Measurements from ENCODE around the gene PSMG2. TPM values are rescaled to one million over a fixed set of nuclear protein-coding genes. Genes with fewer than 3 reads are reported as not detected.

The PSMG2 gene
- polyA plus RNA-seq, 2 of the 4 experiments (the other 2 are of a cell fraction) = 69.2 to 75.7 TPM

DNA sequence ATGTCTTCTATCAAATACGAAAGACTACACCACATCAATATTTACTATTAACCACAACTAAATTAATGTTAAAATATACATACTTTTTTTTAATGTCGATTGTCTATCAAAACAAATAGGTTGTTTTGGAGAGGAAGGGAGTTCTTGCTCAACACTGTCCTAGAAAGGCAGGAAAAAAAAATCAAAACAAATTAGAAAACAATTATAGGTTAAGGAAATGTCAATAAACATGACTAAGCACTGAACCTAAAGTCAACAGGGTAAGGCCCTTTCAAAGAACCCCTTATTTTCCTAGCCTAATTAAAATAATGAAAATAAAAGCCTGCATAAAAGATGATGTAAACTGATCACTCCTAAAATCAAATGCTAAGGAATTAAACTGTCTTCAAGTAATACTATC lies 3.1 kb upstream of the PSMG2 start:
- POLR2A ChIA-PET = no interaction called here
- CTCF ChIA-PET = interaction anchor here (1.9 kb wide), 1 partner anchor 307 kb away, joined by 5 read pairs; no protein-coding TSS in a partner anchor
- TF ChIP-seq, protein P1, sequence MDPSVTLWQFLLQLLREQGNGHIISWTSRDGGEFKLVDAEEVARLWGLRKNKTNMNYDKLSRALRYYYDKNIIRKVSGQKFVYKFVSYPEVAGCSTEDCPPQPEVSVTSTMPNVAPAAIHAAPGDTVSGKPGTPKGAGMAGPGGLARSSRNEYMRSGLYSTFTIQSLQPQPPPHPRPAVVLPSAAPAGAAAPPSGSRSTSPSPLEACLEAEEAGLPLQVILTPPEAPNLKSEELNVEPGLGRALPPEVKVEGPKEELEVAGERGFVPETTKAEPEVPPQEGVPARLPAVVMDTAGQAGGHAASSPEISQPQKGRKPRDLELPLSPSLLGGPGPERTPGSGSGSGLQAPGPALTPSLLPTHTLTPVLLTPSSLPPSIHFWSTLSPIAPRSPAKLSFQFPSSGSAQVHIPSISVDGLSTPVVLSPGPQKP (IDR thresholded peaks at IDR 0.05; ENCODE audit: low read depth, low read length) = no peak
- TF ChIP-seq, protein P2, sequence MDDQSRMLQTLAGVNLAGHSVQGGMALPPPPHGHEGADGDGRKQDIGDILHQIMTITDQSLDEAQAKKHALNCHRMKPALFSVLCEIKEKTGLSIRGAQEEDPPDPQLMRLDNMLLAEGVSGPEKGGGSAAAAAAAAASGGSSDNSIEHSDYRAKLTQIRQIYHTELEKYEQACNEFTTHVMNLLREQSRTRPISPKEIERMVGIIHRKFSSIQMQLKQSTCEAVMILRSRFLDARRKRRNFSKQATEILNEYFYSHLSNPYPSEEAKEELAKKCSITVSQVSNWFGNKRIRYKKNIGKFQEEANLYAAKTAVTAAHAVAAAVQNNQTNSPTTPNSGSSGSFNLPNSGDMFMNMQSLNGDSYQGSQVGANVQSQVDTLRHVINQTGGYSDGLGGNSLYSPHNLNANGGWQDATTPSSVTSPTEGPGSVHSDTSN (IDR thresholded peaks at IDR 0.05) = no peak
- no peak for TF ChIP-seq HOXB13 (CRISPR knock-in tag; IDR thresholded peaks at IDR 0.05; ENCODE audit: low read depth)
- no peak for TF ChIP-seq PHF8 (IDR thresholded peaks at IDR 0.05; ENCODE audit: borderline replicate concordance, low read depth)
- TF ChIP-seq CBX2 (IDR thresholded peaks at IDR 0.05; ENCODE audit: borderline replicate concordance, low read depth) = no peak
- TF ChIP-seq EP300 (IDR thresholded peaks at IDR 0.05) = no peak
- TF ChIP-seq, protein P3, sequence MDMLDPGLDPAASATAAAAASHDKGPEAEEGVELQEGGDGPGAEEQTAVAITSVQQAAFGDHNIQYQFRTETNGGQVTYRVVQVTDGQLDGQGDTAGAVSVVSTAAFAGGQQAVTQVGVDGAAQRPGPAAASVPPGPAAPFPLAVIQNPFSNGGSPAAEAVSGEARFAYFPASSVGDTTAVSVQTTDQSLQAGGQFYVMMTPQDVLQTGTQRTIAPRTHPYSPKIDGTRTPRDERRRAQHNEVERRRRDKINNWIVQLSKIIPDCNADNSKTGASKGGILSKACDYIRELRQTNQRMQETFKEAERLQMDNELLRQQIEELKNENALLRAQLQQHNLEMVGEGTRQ (IDR thresholded peaks at IDR 0.05) = no peak
- TF ChIP-seq MAX (IDR thresholded peaks at IDR 0.05) = no peak
- TF ChIP-seq ZNF302 (CRISPR knock-in tag; IDR thresholded peaks at IDR 0.05) = no peak
- TF ChIP-seq NFE2L2 (conservative IDR thresholded peaks at IDR 0.05; ENCODE audit: low read length) = no peak
- no peak for TF ChIP-seq CBX8 (IDR thresholded peaks at IDR 0.05)
- no peak for TF ChIP-seq CHD2 (IDR thresholded peaks at IDR 0.05; ENCODE audit: low read length, partially characterized antibody)
- TF ChIP-seq NPAS2 (CRISPR knock-in tag; IDR thresholded peaks at IDR 0.05; ENCODE audit: borderline replicate concordance) = no peak
- 41% methylated on average over 2 of the region's 2 CpGs for WGBS (ENCODE audit: missing lambda C conversion rate)
- FAIRE-seq (no peak), ATAC-seq (no peak), DNase-seq (ENCODE audit: low read depth in 1 of 2, low spot score in 1 of 2) (no peak)
- no peak overlapping the region for H3K4me3 ChIP-seq
- no peak overlapping the region for H3K27ac ChIP-seq
- H3K4me2 ChIP-seq = peak overlapping the region; percentile 0; the same call in 1 of the 3 replicates
- H3K9me3 ChIP-seq = no peaks in the 10 kb centered on the region
- H3K4me1 ChIP-seq = peaks cover 43% of the 10 kb centered on the region

DNA sequence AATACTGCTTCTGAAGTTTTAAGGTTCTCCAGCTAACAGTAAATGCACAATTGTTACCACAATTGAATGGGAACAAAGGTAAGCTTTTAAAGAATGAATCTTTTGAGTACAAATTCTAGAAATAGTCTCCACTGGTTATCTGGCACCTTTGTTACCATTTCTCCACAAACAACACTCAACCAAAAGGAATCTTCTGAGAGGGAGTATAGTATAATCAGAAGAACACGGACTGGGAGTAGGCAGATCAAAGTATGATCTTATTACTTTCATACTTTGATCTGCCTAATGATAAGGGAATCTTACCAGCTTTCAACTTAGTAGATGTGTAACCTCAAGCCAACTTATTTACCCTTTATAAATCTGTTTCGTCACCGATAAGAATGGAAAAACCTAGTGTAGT lies 1.7 kb upstream of the PSMG2 start:
- WGBS (ENCODE audit: missing lambda C conversion rate) = 75% methylated on average over 3 of the region's 3 CpGs
- Histone ChIP-seq H3K4me1 (peaks cover 44% of the 10 kb centered on the region), H3K4me3 (peak overlapping the region; percentile 64), H3K4me2 (peak overlapping the region; percentile 84), H3K9me3 (no peaks in the 10 kb centered on the region), H3K27ac (peak overlapping the region in 1 of 2 experiments; percentile 98; a peak in 1 of 6 replicates)
- DNase-seq (ENCODE audit: low read depth in 1 of 2, low spot score in 1 of 2) = no peak
- POLR2A ChIA-PET = no interaction called here
- FAIRE-seq = no peak
- no peak for ATAC-seq
- TF ChIP-seq HOXB5 (CRISPR knock-in tag; IDR thresholded peaks at IDR 0.05) = no peak
- no peak for TF ChIP-seq HEYL (CRISPR knock-in tag; IDR thresholded peaks at IDR 0.05)
- TF ChIP-seq CHD4 (IDR thresholded peaks at IDR 0.05; ENCODE audit: borderline replicate concordance) = no peak
- TF ChIP-seq HOXB13 (CRISPR knock-in tag; IDR thresholded peaks at IDR 0.05; ENCODE audit: low read depth) = no peak
- no peak for TF ChIP-seq ZFP36 (IDR thresholded peaks at IDR 0.05; ENCODE audit: borderline replicate concordance, partially characterized antibody)
- TF ChIP-seq, protein P4, sequence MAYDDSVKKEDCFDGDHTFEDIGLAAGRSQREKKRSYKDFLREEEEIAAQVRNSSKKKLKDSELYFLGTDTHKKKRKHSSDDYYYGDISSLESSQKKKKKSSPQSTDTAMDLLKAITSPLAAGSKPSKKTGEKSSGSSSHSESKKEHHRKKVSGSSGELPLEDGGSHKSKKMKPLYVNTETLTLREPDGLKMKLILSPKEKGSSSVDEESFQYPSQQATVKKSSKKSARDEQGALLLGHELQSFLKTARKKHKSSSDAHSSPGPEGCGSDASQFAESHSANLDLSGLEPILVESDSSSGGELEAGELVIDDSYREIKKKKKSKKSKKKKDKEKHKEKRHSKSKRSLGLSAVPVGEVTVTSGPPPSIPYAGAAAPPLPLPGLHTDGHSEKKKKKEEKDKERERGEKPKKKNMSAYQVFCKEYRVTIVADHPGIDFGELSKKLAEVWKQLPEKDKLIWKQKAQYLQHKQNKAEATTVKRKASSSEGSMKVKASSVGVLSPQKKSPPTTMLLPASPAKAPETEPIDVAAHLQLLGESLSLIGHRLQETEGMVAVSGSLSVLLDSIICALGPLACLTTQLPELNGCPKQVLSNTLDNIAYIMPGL (CRISPR knock-in tag; IDR thresholded peaks at IDR 0.05; ENCODE audit: borderline replicate concordance) = no peak
- no peak for TF ChIP-seq MAZ (IDR thresholded peaks at IDR 0.05; ENCODE audit: borderline replicate concordance, low read depth, low read length)
- TF ChIP-seq RCOR1 (IDR thresholded peaks at IDR 0.05; ENCODE audit: low read depth, low read length) = no peak
- TF ChIP-seq, protein P1 (IDR thresholded peaks at IDR 0.05; ENCODE audit: low read depth, low read length) = no peak
- no peak for TF ChIP-seq HES2 (IDR thresholded peaks at IDR 0.05)
- CTCF ChIA-PET = interaction anchor here (0.9 to 1.0 kb wide), 2 partner anchors 8 to 14 kb away, joined by 4 read pairs; no protein-coding TSS in a partner anchor

Data from A549 (cell line).